ENCODE data around the gene FBXO7. TPM values are rescaled to one million over a fixed set of nuclear protein-coding genes. Genes with fewer than 3 reads are reported as not detected.

Gene FBXO7
- total RNA-seq, 1 donor from 2014 or later: 109 TPM

- no peak for DNase-seq (ENCODE audit: low spot score)
- ATAC-seq: no peak
- intact Hi-C loops (cut with DNase I): no loop called here
These were observed 12.2 kb downstream of the FBXO7 start for GRCh38 chr22:32486656-32487390.

DNA sequence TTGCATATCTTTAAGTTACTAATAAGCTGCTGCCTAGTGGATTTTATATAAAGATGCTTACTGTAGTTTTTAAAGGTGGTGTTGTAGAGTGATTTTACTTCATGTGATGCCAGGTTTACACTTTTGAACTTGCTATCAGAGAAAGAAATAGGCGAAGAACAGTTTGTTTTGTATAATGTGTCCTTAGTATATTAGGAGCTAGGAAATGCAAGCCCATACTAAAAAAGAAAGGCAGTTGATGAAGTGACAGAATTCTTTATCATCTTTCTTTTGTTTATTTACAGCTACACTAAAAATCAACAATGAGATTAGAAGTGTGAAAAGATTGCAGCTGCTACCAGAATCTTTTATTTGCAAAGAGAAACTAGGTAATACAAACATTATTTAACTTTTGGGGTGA lies 12.8 kb downstream of the FBXO7 start:
- ATAC-seq (no peak), DNase-seq (ENCODE audit: low spot score) (no peak)
- intact Hi-C loops (cut with DNase I): no loop called here

DNA sequence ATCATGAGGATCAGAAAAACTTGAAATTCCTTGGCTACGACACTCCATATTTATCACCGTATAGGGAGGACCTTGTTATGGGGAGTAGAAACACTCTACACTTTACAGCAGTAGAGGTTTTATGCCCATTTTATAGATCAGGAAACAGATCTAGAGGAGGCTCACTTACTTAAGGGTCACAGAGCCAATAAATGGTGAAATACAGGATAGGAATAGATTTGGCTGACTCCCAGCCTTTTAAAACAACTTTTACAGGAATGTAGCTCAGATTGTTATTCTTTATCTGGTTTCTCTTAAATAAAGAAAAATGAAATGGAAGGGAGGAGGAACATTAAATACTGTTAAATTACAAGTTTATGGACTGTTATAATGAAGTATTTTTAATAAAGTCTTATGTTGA lies 14.8 kb downstream of the FBXO7 start:
- DNase-seq (ENCODE audit: low spot score): no peak
- no peak for ATAC-seq
- intact Hi-C loops (cut with DNase I): no loop called here

DNA sequence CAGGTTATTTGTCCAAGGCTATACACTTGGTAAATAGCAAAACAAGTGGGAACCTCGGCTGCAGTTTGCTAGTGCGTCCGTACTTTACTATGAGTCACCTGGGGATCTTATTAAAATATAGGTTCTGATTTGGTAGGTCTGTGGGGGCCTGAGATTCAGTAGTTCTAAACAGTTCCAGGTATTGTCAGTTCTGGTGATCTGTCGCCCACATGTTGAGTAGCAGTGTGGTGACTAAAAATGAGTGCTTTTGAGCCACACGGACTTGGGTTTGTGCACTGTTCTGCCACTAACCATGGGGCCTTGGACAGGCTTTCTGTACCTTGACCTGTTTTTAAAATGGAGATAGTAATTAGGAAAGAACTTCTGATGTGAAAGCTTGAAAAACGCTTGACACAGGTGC lies 15.7 kb downstream of the FBXO7 start:
- DNase-seq (ENCODE audit: low spot score) (no peak), ATAC-seq (no peak)
- intact Hi-C loops (cut with DNase I): no loop called here

- DNase-seq (ENCODE audit: low spot score) (no peak), ATAC-seq (no peak)
- intact Hi-C loops (cut with DNase I): no loop called here
These were observed 17.5 kb downstream of the FBXO7 start for GRCh38 chr22:32492111-32492510.

DNA sequence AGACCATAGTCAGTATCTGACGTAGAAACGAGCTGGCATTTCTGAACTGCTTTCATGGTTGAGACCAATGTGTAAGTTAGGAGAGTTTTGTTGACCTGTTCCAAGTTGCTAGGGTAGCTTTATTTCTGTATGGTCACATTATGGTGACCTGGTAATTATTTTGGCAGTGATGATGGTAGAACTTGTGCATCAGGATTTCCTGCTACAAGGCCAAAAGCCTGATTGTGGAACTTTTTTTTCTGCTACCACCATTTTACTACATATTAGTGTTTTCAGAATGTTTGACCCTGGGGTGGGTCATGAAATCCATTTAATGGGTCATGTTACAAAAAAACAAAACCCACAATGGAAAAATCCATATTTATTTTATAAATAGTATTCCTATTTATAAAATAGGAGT lies 18.9 kb downstream of the FBXO7 start:
- no peak for ATAC-seq
- intact Hi-C loops (cut with DNase I): no loop called here
- DNase-seq (ENCODE audit: low spot score): no peak

DNA sequence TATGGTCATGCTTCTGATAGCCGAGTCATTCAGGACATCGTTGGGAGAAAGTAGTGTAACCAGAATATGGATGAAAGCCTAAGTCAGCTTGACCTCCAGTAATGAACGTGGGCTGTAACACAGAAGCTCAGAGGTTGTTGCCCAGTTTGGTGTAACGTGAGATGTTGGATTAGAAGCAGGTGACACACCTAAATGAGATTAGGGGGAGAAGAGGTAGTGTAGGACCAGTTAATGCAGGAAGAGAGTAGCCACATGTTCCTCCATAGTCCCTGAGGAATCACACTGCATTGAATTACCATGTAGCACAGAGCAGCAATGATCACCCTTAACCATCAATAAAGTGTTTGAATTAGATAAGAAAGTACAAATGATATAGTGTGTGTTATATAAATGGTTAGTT lies 20.4 kb downstream of the FBXO7 start:
- intact Hi-C loops (cut with DNase I): no loop called here
- no peak for DNase-seq (ENCODE audit: low spot score)
- ATAC-seq: no peak

DNA sequence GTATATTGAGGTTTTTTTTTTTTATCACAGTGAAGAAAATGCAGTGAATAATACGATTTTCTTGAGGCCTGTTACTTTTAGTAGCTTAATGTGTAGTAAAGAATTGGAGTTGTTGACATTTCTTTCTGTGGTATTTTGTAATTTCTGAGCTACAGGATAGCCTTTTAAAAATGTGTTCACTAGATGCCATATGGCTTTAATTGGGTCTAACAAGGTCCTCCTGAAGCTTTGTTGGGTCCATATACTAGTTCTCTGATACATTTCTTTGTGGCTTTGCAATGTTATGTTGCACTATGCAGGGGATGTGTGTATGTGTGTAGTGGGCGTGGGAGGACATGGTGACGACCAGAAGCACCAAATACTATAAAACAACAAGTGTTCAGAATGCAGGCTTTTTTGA lies 25.1 kb downstream of the FBXO7 start:
- DNase-seq (ENCODE audit: low spot score): no peak
- intact Hi-C loops (cut with DNase I): no loop called here
- no peak for ATAC-seq

DNA sequence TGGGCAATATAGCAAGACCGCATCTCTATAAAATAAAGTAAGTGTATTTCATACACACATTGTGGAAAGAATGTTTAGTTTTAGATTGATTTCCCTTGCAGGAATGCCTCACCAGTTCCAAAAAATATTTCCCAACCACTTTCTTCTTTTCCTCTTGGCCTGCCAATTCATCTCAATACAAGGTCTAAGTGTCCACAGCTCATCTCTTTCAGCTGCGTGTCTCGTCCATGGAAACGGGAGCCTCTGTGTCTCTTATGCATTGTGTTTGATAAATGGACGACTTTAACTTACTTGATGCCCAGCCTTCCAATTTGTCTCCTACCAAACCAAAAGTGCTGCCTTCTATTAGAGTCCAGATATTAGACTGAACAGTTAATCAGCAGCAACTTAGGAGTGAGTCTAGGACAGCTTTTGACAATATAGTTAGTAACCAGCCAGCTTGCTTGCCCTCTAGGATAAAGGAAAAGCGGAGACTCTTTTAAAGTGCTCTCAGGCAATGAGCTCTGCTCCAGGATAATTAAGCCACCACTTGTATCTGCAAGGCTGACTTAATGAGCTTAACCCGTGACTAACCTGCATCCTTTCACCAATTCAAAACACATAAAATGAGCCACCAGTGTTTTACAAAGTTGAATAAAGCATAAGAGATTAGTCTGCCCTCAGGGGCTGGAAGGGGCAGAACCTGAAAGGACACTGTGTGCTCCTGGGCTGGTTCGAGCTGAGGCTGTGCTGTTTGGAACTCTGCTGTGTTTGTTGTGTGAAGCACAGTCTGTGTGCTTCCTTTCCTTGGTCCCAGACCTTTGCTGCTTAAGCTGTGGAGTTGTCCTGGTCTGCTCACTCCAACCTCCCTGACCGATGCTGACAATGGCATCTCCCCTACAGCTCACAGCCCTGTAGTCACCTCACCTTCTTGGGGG lies 27.5 kb downstream of the FBXO7 start:
- DNase-seq (ENCODE audit: low spot score): no peak
- intact Hi-C loops (cut with DNase I): no loop called here
- peak; percentile 51 for ATAC-seq

DNA sequence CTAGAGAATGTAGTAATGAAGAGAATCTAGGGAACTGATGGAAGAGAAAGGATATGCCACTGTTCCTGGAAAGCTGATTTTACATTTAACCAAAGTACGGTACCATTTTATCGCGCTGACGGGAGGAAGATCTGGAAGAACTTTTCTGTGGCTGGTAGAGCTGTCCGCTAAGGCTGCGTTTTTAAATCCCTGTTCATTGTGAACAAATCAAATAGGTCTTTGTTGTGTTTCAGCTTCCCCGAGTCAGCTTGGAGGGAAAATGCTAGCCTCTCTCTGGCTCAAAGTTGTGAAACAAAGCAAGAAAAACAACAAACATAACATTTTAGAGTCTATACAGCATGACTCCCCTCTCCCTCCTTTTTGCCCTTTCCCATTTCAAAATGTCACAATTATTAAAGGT lies 34.4 kb downstream of the FBXO7 start:
- ATAC-seq (no peak), DNase-seq (ENCODE audit: low spot score) (no peak)
- intact Hi-C loops (cut with DNase I): no loop called here

DNA sequence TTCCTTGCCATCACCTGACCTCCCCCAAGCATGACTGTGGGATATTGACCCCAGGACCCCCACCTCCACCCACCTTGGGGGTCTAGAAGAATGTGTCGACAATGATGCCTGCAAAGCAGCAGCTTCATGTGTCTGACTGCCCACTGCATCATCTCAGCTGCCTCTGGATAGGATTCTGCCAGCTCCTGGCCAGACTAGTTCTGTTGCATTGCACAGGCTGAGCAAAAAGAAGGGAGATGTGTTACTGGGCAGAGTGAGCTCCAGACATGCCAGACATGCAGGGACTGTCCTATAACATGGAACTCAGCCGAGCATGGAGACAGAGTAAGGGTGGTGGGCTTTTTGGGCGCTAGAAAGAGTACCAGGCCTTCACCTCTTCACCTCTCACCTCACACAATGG lies 36.7 kb downstream of the FBXO7 start:
- ATAC-seq (no peak), DNase-seq (ENCODE audit: low spot score) (no peak)
- intact Hi-C loops (cut with DNase I): no loop called here

DNA sequence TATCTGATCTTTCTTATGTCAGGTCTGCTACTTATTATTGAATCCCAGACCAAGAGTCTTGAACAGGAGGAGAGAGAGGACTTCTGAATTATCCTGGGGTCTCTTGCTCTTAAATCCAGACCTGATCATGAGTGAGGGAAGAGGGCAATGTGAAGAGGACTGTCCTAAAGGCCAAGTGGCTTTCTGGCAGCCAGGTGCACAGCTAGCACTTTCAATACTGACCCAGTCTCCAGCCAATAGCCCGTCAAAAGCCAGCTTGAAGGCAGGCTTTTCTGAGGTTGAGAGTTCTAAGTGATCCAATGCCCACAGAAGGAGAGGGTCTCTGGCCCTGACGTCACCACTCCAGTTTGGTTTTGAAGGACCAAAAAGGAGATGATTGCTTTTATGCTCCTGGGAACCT lies 37.2 kb downstream of the FBXO7 start:
- ATAC-seq: no peak
- DNase-seq (ENCODE audit: low spot score): no peak
- intact Hi-C loops (cut with DNase I): no loop called here

DNA sequence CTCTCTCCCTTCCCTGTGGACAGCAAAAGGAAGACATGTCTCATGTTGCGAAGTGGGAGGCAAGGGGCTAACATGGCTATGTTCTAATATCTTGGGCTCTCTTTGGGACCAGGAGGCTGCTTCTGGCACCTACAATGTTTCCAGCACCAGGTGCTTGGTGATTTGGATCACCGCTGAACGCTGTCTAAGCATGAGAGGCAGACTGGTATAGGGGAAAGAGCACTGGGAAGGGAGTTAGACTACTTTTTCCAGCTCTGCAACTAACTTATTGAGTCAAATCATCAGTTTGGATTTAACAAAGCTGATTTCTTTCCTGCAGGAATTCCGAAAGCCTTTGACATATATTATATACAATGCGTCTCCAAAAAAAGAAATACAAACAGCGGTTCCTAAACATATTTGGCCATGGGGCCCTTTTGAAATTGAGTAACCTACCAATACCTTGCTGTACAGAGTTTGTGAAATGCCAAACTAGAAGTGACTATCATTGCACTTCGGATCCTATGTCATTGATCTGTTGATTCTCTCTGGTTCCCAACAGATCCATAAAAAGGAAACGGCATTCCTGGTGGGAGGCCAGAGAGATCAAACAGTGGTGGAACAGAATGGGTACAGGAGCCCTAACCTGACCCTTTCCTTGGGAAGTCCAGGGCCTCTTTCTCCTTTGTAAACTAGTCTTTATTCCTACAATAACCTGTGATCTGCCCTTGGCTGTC lies 37.8 kb downstream of the FBXO7 start:
- intact Hi-C loops (cut with DNase I): no loop called here
- DNase-seq (ENCODE audit: low spot score): no peak
- ATAC-seq: no peak

DNA sequence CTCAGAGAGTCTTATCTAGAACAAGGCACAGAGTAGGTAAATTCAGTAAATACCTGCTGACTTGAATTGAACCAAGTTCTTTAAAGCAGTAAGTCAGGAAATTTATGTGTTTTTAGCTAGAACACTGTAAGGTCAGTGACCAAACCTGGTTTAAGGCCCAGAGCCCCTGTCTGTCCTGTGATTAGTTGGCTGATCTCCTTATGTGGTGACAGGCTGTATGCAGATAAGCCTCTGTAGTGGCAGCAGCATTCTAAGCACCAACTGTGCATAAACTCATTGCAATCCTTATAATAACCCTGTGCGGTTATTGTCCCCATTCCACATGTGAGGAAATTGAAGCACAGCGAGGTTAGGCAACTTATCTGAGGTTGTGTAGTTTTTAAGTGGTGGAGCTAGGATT lies 40.5 kb downstream of the FBXO7 start:
- ATAC-seq (no peak), DNase-seq (ENCODE audit: low spot score) (no peak)
- intact Hi-C loops (cut with DNase I): no loop called here

- DNase-seq (ENCODE audit: low spot score): no peak
- no peak for ATAC-seq
- intact Hi-C loops (cut with DNase I): no loop called here
These were observed 42.9 kb downstream of the FBXO7 start for GRCh38 chr22:32517488-32517887.

- no peak for DNase-seq (ENCODE audit: low spot score)
These were observed 43.3 kb downstream of the FBXO7 start for GRCh38 chr22:32517921-32518320.

DNA sequence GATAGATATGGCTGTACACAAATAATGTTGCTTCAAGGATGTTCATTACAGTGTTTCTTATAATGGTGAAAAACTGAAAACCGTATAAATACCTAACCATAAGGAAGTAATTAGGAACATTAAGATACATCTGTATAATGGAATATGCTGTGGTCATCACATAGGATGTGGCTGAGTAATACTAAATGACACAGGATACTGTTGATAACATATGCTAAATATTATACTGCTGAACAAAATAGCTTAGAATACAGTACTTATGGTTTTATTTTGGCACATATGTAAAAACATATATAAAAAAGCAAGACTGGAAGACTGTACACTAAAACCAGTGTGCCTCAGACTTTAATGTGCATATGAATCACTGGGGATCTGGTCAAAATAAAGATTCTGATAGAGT lies 43.8 kb downstream of the FBXO7 start:
- intact Hi-C loops (cut with DNase I): no loop called here
- ATAC-seq (no peak), DNase-seq (ENCODE audit: low spot score) (no peak)

More at GRCh38 chr22:32517921-32518320, 43.3 kb downstream of the FBXO7 start:
- ATAC-seq: no peak
- intact Hi-C loops (cut with DNase I): no loop called here

- intact Hi-C loops (cut with DNase I): no loop called here
- DNase-seq (ENCODE audit: low spot score) (no peak), ATAC-seq (no peak)
These were observed 44.2 kb downstream of the FBXO7 start for GRCh38 chr22:32518848-32519247.

DNA sequence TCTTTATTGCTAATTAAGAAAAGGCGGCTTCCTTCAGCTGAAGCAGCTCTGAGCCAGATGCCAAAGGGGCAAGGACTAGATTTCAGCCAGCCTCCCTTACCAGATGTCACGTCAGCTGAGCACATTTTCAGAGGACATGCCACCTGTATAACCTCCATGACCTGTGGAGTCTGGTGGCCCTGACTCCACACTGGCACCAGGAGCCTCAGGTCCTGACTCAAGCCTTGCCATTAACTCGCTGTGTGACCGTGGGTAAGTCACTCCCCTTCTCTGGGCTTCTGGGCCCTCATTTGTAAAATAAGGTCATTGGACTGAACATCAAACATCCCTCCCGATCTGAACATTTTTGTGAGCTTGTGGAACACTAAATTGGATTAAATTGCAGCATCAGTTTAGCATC lies 46.0 kb downstream of the FBXO7 start:
- no peak for ATAC-seq
- DNase-seq (ENCODE audit: low spot score): no peak
- intact Hi-C loops (cut with DNase I): no loop called here

DNA sequence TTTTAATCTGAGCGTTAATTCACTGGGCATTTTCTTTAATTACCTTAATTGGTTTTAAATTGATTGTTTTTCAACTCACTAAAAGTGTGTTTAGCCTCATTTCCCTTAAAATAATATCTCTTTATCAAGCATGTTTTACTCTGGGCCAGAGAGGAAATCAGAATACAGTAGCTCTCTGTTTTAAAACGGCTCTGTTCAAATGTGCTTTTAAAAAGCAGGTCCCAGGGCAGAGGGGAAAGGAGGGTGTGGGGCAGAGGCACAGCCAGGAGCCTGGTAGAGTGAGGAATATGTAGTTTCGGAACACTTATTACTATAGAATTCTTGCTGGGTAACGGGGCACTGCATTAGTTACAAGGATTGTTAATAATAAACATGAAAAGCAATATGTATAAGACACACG lies 47.6 kb downstream of the FBXO7 start:
- peak; percentile 81 for ATAC-seq
- intact Hi-C loops (cut with DNase I): no loop called here

More for the DNA sequence above, 47.6 kb downstream of the FBXO7 start:
- DNase-seq (ENCODE audit: low spot score): no peak

Measured in sciatic nerve (tissue), 2 donors.